Activated CD4-positive, alpha-beta T cell treated with anti-CD3 and anti-CD28 coated beads, Interleukin-2, amount 10 ng/mL, durations not matched to agents 7 days and 5 days (primary cell): Measurements from ENCODE around the gene LRCH3. TPM values are rescaled to one million over a fixed set of nuclear protein-coding genes. Genes with fewer than 3 reads are reported as not detected.

Experiments used
- CTCF ChIA-PET: fragments of 350-600 bp; sonication (Branson Sonifier 250); formaldehyde crosslinking; loops from one replicate; lab custom pipeline; 2021; ENCODE audit warnings: antibody characterized with exemption; lab: Charles Lee
- POLR2A ChIA-PET: fragments of 350-600 bp; sonication (Branson Sonifier 250); formaldehyde crosslinking; loops from one replicate; lab custom pipeline; 2021; ENCODE audit warnings: antibody characterized with exemption; lab: Charles Lee
- DNase-seq: peaks from one replicate; pipeline ENCODE4 v3.0.0-alpha.2; 2020
- H3K27ac Mint-ChIP-seq: one replicate; pipeline ENCODE4 v1.8.0; 2021; ENCODE audit warnings: mild to moderate bottlenecking, moderate library complexity, mixed read lengths
- H3K27me3 Mint-ChIP-seq: one replicate; pipeline ENCODE4 v1.8.0; 2021; ENCODE audit warnings: mixed read lengths
- H3K36me3 Mint-ChIP-seq: one replicate; pipeline ENCODE4 v1.8.0; 2021; ENCODE audit warnings: low read depth, mixed read lengths
- H3K4me1 Mint-ChIP-seq: one replicate; pipeline ENCODE4 v1.8.0; 2021; ENCODE audit warnings: mixed read lengths
- H3K4me3 Mint-ChIP-seq: one replicate; pipeline ENCODE4 v1.8.0; 2021; ENCODE audit warnings: mild to moderate bottlenecking, moderate library complexity, mixed read lengths
- H3K9me3 Mint-ChIP-seq: one replicate; pipeline ENCODE4 v1.8.0; 2021; ENCODE audit warnings: mixed read lengths
- total RNA-seq, 2 experiments: library from RNA; stranded (reverse); gene quantifications; one replicate each; pipeline ENCODE4 v1.2.3, GENCODE V29; 2021

Gene LRCH3
- total RNA-seq, 2 experiments from 2014 or later: 54.0 to 58.0 TPM

- Mint-ChIP-seq H3K9me3 (no peaks in the 10 kb centered on the region), H3K36me3 (peaks cover 46% of the 10 kb centered on the region), H3K4me3 (no peak overlapping the region), H3K4me1 (no peaks in the 10 kb centered on the region), H3K27me3 (no peaks in the 10 kb centered on the region), H3K27ac (no peak overlapping the region)
- DNase-seq: no peak
- CTCF ChIA-PET: no interaction called here
- POLR2A ChIA-PET: no interaction called here
Measured at GRCh38 chr3:197855571-197855970, 64.5 kb downstream of the LRCH3 start.

DNA sequence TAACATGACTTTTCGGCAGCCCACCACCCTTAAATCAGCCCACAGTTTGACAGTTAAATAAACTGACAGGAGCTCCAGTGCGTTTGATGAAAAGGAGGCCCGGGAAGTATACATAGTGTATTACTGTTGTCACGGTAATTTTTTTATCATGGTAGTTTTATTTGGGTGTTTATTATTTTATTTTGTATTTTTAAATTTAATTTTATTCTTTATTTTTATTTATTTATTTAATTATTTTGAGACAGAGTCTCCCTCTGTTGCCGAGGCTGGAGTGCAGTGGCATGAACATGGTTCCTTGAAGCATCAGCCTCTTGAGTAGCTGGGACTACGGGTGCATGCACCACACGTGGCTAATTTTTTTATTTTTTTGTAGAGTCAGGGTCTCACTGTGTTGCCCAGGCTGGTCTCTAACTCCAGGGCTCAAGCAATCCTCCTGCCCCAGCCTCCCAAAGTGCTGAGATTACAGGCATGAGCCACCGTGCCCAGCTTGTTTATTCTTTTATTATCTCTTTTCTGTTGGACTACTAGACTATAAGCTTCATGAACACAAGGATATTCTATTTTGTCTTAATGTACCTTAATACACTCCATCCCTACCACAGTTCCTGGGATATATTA is 65.3 kb downstream of the LRCH3 start:
- ChIA-PET CTCF (interaction anchor here (0.9 to 1.7 kb wide), 3 partner anchors 8 to 14 kb away, joined by 4 to 5 read pairs (median 4); no protein-coding TSS in a partner anchor), POLR2A (no interaction called here)
- Mint-ChIP-seq H3K9me3 (no peaks in the 10 kb centered on the region), H3K27me3 (no peaks in the 10 kb centered on the region), H3K36me3 (peaks cover 45% of the 10 kb centered on the region), H3K4me3 (no peak overlapping the region), H3K27ac (no peak overlapping the region), H3K4me1 (peaks cover 3% of the 10 kb centered on the region)
- DNase-seq: no peak

DNA sequence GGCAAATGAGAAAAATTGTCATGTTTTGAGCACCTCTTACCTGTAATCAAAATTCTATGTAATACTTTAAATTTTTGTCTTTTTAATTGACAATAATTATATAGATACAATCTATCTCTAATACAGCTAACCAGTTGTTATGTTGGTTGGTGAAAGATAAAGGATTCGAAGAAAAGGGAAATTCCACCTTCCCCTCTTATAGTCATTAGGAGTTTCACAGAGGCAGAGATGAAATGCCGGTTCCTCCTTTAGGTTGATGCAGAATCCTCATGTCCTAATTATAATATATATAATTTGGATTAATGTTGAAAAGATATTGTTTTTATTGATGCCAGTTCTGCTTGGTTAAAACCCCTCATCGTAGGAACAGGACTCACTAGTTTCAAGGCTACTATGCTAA is 67.1 kb downstream of the LRCH3 start:
- no peak overlapping the region for H3K4me3 Mint-ChIP-seq
- peaks cover 3% of the 10 kb centered on the region for H3K4me1 Mint-ChIP-seq
- no peak overlapping the region for H3K27ac Mint-ChIP-seq
- POLR2A ChIA-PET: no interaction called here
- no peak for DNase-seq
- H3K27me3 Mint-ChIP-seq: no peaks in the 10 kb centered on the region
- CTCF ChIA-PET: no interaction called here
- H3K9me3 Mint-ChIP-seq: no peaks in the 10 kb centered on the region
- H3K36me3 Mint-ChIP-seq: peaks cover 35% of the 10 kb centered on the region

GRCh38 chr3:197858598-197858997 is 67.5 kb downstream of the LRCH3 start:
- ChIA-PET POLR2A (no interaction called here), CTCF (no interaction called here)
- H3K9me3 Mint-ChIP-seq: no peaks in the 10 kb centered on the region
- peaks cover 33% of the 10 kb centered on the region for H3K36me3 Mint-ChIP-seq
- H3K4me1 Mint-ChIP-seq: peaks cover 3% of the 10 kb centered on the region
- no peak for DNase-seq
- no peaks in the 10 kb centered on the region for H3K27me3 Mint-ChIP-seq
- no peak overlapping the region for H3K27ac Mint-ChIP-seq
- no peak overlapping the region for H3K4me3 Mint-ChIP-seq

DNA sequence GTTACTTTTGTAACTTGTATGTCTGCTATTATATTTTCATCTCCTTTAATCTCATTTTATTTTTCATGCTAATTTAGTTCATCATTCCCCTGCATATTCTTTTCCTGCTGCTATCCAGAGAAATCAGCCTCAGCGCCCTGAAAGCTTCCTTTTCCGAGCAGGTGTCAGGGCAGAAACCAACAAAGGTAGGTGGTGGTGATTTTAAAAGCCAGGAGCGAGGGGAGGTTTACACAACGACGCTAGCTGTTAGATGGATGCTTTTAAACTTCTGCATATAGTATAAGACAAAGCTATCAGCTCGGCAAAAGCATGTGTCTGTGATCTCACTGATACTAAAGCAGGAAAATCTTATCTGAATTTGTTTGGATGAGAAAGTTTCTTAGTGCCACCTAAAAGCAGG is 75.0 kb downstream of the LRCH3 start:
- Mint-ChIP-seq H3K27me3 (no peaks in the 10 kb centered on the region), H3K9me3 (no peaks in the 10 kb centered on the region), H3K4me1 (peaks cover 12% of the 10 kb centered on the region), H3K36me3 (peaks cover 26% of the 10 kb centered on the region), H3K4me3 (no peak overlapping the region), H3K27ac (no peak overlapping the region)
- CTCF ChIA-PET: interaction anchor here (0.7 to 2.2 kb wide), 3 partner anchors 9 to 36 kb away, joined by 3 to 5 read pairs (median 3); no protein-coding TSS in a partner anchor
- POLR2A ChIA-PET: no interaction called here
- no peak for DNase-seq

- POLR2A ChIA-PET: no interaction called here
- H3K4me3 Mint-ChIP-seq: no peak overlapping the region
- CTCF ChIA-PET: interaction anchor here (0.6 kb wide), 1 partner anchor 69 kb away, joined by 3 read pairs; no protein-coding TSS in a partner anchor
Measured at GRCh38 chr3:197873329-197873728, 82.3 kb downstream of the LRCH3 start.

GRCh38 chr3:197874064-197874463 is 83.0 kb downstream of the LRCH3 start:
- ChIA-PET POLR2A (no interaction called here), CTCF (no interaction called here)
- no peak for DNase-seq
- Mint-ChIP-seq H3K27ac (no peak overlapping the region), H3K27me3 (no peaks in the 10 kb centered on the region), H3K4me3 (no peak overlapping the region), H3K4me1 (peaks cover 18% of the 10 kb centered on the region), H3K9me3 (no peaks in the 10 kb centered on the region), H3K36me3 (peaks cover 44% of the 10 kb centered on the region)

More at GRCh38 chr3:197873329-197873728, 82.3 kb downstream of the LRCH3 start:
- no peak for DNase-seq
- Mint-ChIP-seq H3K36me3 (peaks cover 44% of the 10 kb centered on the region), H3K4me1 (peaks cover 18% of the 10 kb centered on the region), H3K27me3 (no peaks in the 10 kb centered on the region), H3K27ac (peak overlapping the region; percentile 9), H3K9me3 (no peaks in the 10 kb centered on the region)

DNA sequence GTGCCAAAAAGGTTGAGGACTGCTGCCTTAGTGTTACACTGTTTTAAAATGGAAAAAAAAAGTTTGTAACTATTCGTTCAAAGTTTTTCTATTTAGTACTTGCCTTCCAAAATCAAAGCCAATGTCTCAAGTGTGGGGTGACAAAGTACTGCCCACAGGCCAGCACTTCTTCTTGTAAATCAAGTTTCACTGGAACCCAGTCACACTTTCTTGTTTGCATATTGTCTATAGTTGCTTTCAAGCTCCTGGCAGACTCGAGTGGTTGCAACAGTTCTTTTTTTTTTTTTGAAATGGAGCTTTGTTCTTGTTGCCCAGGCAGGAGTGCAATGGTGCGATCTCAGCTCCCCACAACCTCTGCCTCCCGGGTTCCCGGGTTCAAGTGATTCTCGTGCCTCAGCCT is 83.6 kb downstream of the LRCH3 start:
- Mint-ChIP-seq H3K4me3 (no peak overlapping the region), H3K9me3 (no peaks in the 10 kb centered on the region), H3K27ac (no peak overlapping the region), H3K4me1 (peaks cover 17% of the 10 kb centered on the region), H3K27me3 (no peaks in the 10 kb centered on the region), H3K36me3 (peaks cover 44% of the 10 kb centered on the region)
- POLR2A ChIA-PET: no interaction called here
- DNase-seq: no peak
- CTCF ChIA-PET: interaction anchor here (1.0 kb wide), 1 partner anchor 10 kb away, joined by 3 read pairs; no protein-coding TSS in a partner anchor

DNA sequence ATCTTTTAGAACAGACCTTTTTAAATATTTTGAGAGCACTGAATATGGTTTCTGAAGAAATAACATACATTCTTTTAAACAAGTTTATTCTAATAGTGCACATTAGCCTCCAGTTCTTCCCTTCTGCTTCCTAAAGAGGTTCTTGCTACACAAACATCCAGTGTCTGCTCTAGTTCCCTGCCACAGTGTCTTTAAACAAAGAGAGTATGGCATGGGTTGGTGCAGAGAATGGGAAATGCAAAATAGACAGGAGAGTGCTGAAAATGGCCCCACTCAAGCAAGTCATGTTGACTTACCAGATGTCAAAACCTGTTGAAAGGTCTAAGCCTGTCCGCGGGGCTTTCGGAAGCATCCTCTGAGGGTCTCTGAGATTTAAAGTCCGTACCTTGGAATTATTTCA is 86.8 kb downstream of the LRCH3 start:
- no peaks in the 10 kb centered on the region for H3K9me3 Mint-ChIP-seq
- no peak overlapping the region for H3K4me3 Mint-ChIP-seq
- CTCF ChIA-PET: no interaction called here
- no peak overlapping the region for H3K27ac Mint-ChIP-seq
- POLR2A ChIA-PET: no interaction called here
- no peak for DNase-seq
- peaks cover 41% of the 10 kb centered on the region for H3K36me3 Mint-ChIP-seq
- no peaks in the 10 kb centered on the region for H3K27me3 Mint-ChIP-seq
- peaks cover 28% of the 10 kb centered on the region for H3K4me1 Mint-ChIP-seq

DNA sequence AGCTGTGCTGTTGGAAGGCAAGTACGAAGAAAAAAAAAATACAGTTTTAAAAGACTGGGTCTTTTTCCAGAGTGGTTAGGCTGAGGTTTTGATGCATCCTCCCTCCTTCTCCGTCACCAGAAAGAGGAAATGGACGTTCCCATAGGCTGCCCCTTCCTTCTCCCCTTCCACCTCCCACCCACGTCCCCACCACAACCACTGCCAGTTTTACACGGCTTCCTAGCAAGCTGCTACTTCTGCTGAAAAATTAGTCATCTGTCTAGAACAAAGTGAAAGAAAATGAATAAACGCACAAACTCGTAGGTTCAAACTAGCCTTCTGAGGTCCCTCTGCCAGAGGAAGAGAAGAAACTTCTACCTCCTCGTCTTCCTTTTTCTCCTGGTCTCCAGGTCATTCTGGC is 87.4 kb downstream of the LRCH3 start:
- POLR2A ChIA-PET: no interaction called here
- Mint-ChIP-seq H3K27ac (peak overlapping the region; percentile 70), H3K27me3 (no peaks in the 10 kb centered on the region), H3K4me1 (peaks cover 24% of the 10 kb centered on the region), H3K9me3 (no peaks in the 10 kb centered on the region), H3K4me3 (no peak overlapping the region), H3K36me3 (peaks cover 39% of the 10 kb centered on the region)
- DNase-seq: peak; percentile 41
- CTCF ChIA-PET: interaction anchor here (0.7 kb wide), 1 partner anchor 743 kb away, joined by 3 read pairs; no protein-coding TSS in a partner anchor

- no peaks in the 10 kb centered on the region for H3K27me3 Mint-ChIP-seq
- H3K4me1 Mint-ChIP-seq: peaks cover 24% of the 10 kb centered on the region
- ChIA-PET POLR2A (no interaction called here), CTCF (no interaction called here)
- H3K4me3 Mint-ChIP-seq: no peak overlapping the region
- H3K9me3 Mint-ChIP-seq: no peaks in the 10 kb centered on the region
- H3K27ac Mint-ChIP-seq: no peak overlapping the region
- peaks cover 50% of the 10 kb centered on the region for H3K36me3 Mint-ChIP-seq
- DNase-seq: no peak
Measured at GRCh38 chr3:197880491-197881269, 89.6 kb downstream of the LRCH3 start.

DNA sequence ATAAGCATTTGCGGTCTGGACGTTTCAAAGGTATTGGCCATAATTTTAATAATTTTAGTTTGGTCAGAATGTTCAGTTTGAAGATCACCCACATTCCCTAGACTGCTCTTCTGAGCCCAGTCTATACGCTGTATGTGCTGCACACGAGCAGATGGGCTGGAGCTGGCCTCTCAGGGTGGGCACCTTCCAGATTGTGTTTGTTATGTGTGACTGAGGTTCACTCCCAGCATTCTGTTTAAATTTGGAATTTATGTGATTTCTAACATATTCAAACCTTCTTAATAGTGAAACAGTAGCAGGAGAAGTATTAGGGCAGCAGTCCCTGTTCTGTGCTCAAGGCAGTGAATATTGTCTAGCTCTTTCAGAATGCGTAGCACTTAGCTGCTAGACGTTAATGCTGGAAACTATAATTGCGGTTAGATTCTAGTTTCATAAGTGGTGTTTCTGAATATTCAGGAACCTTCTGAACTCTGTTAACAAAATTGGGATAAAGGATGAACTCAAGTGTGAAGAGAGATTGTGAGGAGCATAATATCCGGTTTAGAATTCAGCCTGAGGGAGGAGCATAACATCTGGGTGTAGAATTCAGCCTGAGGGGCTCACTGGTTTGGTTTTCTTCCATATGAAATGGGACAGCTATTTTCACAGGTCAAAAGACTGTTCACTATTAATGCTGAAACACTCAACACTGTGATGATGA is 90.4 kb downstream of the LRCH3 start:
- H3K4me3 Mint-ChIP-seq: no peak overlapping the region
- no peaks in the 10 kb centered on the region for H3K27me3 Mint-ChIP-seq
- H3K4me1 Mint-ChIP-seq: peaks cover 24% of the 10 kb centered on the region
- H3K9me3 Mint-ChIP-seq: no peaks in the 10 kb centered on the region
- ChIA-PET POLR2A (no interaction called here), CTCF (interaction anchor here (1.4 kb wide), 1 partner anchor 9 kb away, joined by 4 read pairs; no protein-coding TSS in a partner anchor)
- no peak for DNase-seq
- H3K36me3 Mint-ChIP-seq: peaks cover 48% of the 10 kb centered on the region
- peak overlapping the region; percentile 11 for H3K27ac Mint-ChIP-seq

- CTCF ChIA-PET: interaction anchor here (1.4 kb wide), 1 partner anchor 10 kb away, joined by 4 read pairs; no protein-coding TSS in a partner anchor
- POLR2A ChIA-PET: no interaction called here
Measured at GRCh38 chr3:197881970-197882338, 90.9 kb downstream of the LRCH3 start.

More at GRCh38 chr3:197881970-197882338, 90.9 kb downstream of the LRCH3 start:
- Mint-ChIP-seq H3K36me3 (peaks cover 46% of the 10 kb centered on the region), H3K9me3 (no peaks in the 10 kb centered on the region), H3K27me3 (no peaks in the 10 kb centered on the region), H3K27ac (no peak overlapping the region), H3K4me3 (no peak overlapping the region), H3K4me1 (peaks cover 24% of the 10 kb centered on the region)
- no peak for DNase-seq
